Measurements from ENCODE around the gene ADGRV1.
"Not testable (repeated sequence)": the region's sequence is repeated elsewhere in the genome, so short reads cannot be mapped to it uniquely, and the experiment has no call there.

GRCh38 chr5:90929013-90929839, 370.6 kb downstream of the ADGRV1 start:
- TF ChIP-seq, protein P1, sequence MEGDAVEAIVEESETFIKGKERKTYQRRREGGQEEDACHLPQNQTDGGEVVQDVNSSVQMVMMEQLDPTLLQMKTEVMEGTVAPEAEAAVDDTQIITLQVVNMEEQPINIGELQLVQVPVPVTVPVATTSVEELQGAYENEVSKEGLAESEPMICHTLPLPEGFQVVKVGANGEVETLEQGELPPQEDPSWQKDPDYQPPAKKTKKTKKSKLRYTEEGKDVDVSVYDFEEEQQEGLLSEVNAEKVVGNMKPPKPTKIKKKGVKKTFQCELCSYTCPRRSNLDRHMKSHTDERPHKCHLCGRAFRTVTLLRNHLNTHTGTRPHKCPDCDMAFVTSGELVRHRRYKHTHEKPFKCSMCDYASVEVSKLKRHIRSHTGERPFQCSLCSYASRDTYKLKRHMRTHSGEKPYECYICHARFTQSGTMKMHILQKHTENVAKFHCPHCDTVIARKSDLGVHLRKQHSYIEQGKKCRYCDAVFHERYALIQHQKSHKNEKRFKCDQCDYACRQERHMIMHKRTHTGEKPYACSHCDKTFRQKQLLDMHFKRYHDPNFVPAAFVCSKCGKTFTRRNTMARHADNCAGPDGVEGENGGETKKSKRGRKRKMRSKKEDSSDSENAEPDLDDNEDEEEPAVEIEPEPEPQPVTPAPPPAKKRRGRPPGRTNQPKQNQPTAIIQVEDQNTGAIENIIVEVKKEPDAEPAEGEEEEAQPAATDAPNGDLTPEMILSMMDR (IDR thresholded peaks at IDR 0.05), result not testable (repeated sequence)
- TF ChIP-seq POLR2A (IDR thresholded peaks at IDR 0.05), result not testable (repeated sequence)

Data from thyroid gland (tissue), 4 donors.